Mononuclear cell (primary cell): Measurements from ENCODE around the gene MGAT4A. TPM values are rescaled to one million over a fixed set of nuclear protein-coding genes. Genes with fewer than 3 reads are reported as not detected.

Source experiments
- H3K27me3 ChIP-seq: 2 replicates; pipeline ENCODE4 v1.6.0; 2011; ENCODE audit warnings: low read length, control low read depth; ENCODE audit not compliant: insufficient read depth
- H3K4me1 ChIP-seq: 2 replicates; pipeline ENCODE4 v1.5.1; 2011; ENCODE audit warnings: mild to moderate bottlenecking, low read length, control low read depth; ENCODE audit not compliant: insufficient read depth
- H3K4me3 ChIP-seq: 2 replicates; pipeline ENCODE4 v1.5.1; 2011; ENCODE audit warnings: mild to moderate bottlenecking, low read length, moderate library complexity
- H3K9me3 ChIP-seq: 2 replicates; pipeline ENCODE4 v1.5.1; 2011; ENCODE audit warnings: low read depth, mild to moderate bottlenecking, control low read depth, low read length
- total RNA-seq: library from RNA; depleted of rRNA; stranded (reverse); fragments of >200 nt; gene quantifications from one replicate; pipeline ENCODE4 v1.2.3, GENCODE V29; 2012

MGAT4A gene
- total RNA-seq, 1 donor = 207 TPM

- peaks cover 13% of the 10 kb centered on the region for H3K4me1 ChIP-seq
- H3K9me3 ChIP-seq = no peaks in the 10 kb centered on the region
- H3K27me3 ChIP-seq = no peaks in the 10 kb centered on the region
- no peak overlapping the region for H3K4me3 ChIP-seq
Measured at GRCh38 chr2:98649135-98649991, 81.6 kb downstream of the MGAT4A start.

GRCh38 chr2:98648451-98648850, 82.5 kb downstream of the MGAT4A start:
- Histone ChIP-seq H3K4me1 (peaks cover 13% of the 10 kb centered on the region), H3K9me3 (no peaks in the 10 kb centered on the region), H3K4me3 (no peak overlapping the region), H3K27me3 (no peaks in the 10 kb centered on the region)

- Histone ChIP-seq H3K9me3 (no peaks in the 10 kb centered on the region), H3K27me3 (no peaks in the 10 kb centered on the region), H3K4me1 (peaks cover 11% of the 10 kb centered on the region), H3K4me3 (no peak overlapping the region)
Measured at GRCh38 chr2:98647636-98648035, 83.3 kb downstream of the MGAT4A start.

- Histone ChIP-seq H3K4me3 (no peak overlapping the region), H3K27me3 (no peaks in the 10 kb centered on the region), H3K4me1 (peaks cover 4% of the 10 kb centered on the region), H3K9me3 (no peaks in the 10 kb centered on the region)
Measured at GRCh38 chr2:98643496-98644100, 87.3 kb downstream of the MGAT4A start.

- Histone ChIP-seq H3K4me3 (no peak overlapping the region), H3K9me3 (no peaks in the 10 kb centered on the region), H3K27me3 (no peaks in the 10 kb centered on the region), H3K4me1 (peaks cover 27% of the 10 kb centered on the region)
Measured at GRCh38 chr2:98637401-98638147, 93.4 kb downstream of the MGAT4A start.

GRCh38 chr2:98634406-98635092, 96.4 kb downstream of the MGAT4A start:
- peaks cover 27% of the 10 kb centered on the region for H3K4me1 ChIP-seq
- no peak overlapping the region for H3K4me3 ChIP-seq
- no peaks in the 10 kb centered on the region for H3K27me3 ChIP-seq
- no peaks in the 10 kb centered on the region for H3K9me3 ChIP-seq

GRCh38 chr2:98632351-98632750, 98.6 kb downstream of the MGAT4A start:
- H3K9me3 ChIP-seq = no peaks in the 10 kb centered on the region
- no peak overlapping the region for H3K4me3 ChIP-seq
- H3K27me3 ChIP-seq = no peaks in the 10 kb centered on the region
- H3K4me1 ChIP-seq = peaks cover 17% of the 10 kb centered on the region

- H3K4me1 ChIP-seq = no peaks in the 10 kb centered on the region
- H3K9me3 ChIP-seq = no peaks in the 10 kb centered on the region
- H3K4me3 ChIP-seq = no peak overlapping the region
- no peaks in the 10 kb centered on the region for H3K27me3 ChIP-seq
Measured at GRCh38 chr2:98623657-98624056, 107.3 kb downstream of the MGAT4A start.

- Histone ChIP-seq H3K27me3 (no peaks in the 10 kb centered on the region), H3K4me3 (no peak overlapping the region), H3K4me1 (no peaks in the 10 kb centered on the region), H3K9me3 (no peaks in the 10 kb centered on the region)
Measured at GRCh38 chr2:98617149-98617548, 113.8 kb downstream of the MGAT4A start.

GRCh38 chr2:98615481-98615880, 115.5 kb downstream of the MGAT4A start:
- H3K27me3 ChIP-seq = no peaks in the 10 kb centered on the region
- no peak overlapping the region for H3K4me3 ChIP-seq
- H3K4me1 ChIP-seq = peaks cover 5% of the 10 kb centered on the region
- H3K9me3 ChIP-seq = no peaks in the 10 kb centered on the region

- Histone ChIP-seq H3K4me3 (no peak overlapping the region), H3K27me3 (no peaks in the 10 kb centered on the region), H3K4me1 (peaks cover 18% of the 10 kb centered on the region), H3K9me3 (no peaks in the 10 kb centered on the region)
Measured at GRCh38 chr2:98614024-98614739, 116.8 kb downstream of the MGAT4A start.

GRCh38 chr2:98608962-98609604, 121.8 kb downstream of the MGAT4A start:
- peaks cover 37% of the 10 kb centered on the region for H3K4me1 ChIP-seq
- no peaks in the 10 kb centered on the region for H3K27me3 ChIP-seq
- peak overlapping the region; percentile 93 for H3K4me3 ChIP-seq
- H3K9me3 ChIP-seq = no peaks in the 10 kb centered on the region

GRCh38 chr2:98608116-98608961, 122.6 kb downstream of the MGAT4A start, which contains the start of the genes COA5 and UNC50:
Gene COA5, minus strand, starts transcription at chr2:98608512. Its CDS starts 107 bp downstream, at chr2:98608405.
Gene UNC50, plus strand, starts transcription at chr2:98608589. Its CDS starts 1,171 bp downstream, at chr2:98609760.
- no peaks in the 10 kb centered on the region for H3K27me3 ChIP-seq
- peaks cover 37% of the 10 kb centered on the region for H3K4me1 ChIP-seq
- peak within 1 kb of the TSS; percentile 93 for H3K4me3 ChIP-seq
- no peaks in the 10 kb centered on the region for H3K9me3 ChIP-seq
